Karpas-422 (cell line): ENCODE results near the gene PTPN13. TPM values are rescaled to one million over a fixed set of nuclear protein-coding genes. Genes with fewer than 3 reads are reported as not detected.

ENCODE experiments used
- DNase-seq: peaks from one replicate; pipeline ENCODE4 v3.0.0-alpha.2; 2015
- H2AFZ ChIP-seq: fragments of 200-600 bp; sonication (generic); 2 replicates; pipeline ENCODE4 v1.6.1; 2014; ENCODE audit warnings: antibody characterized with exemption, low read length, mixed read lengths
- H3K27ac ChIP-seq: fragments of 200-600 bp; sonication (generic); 2 replicates; pipeline ENCODE4 v1.5.1; 2014; ENCODE audit warnings: mild to moderate bottlenecking, low read length, moderate library complexity
- H3K27me3 ChIP-seq: fragments of 200-600 bp; sonication (generic); 2 replicates; pipeline ENCODE4 v1.6.1; 2014; ENCODE audit warnings: low read length, mixed read lengths
- H3K36me3 ChIP-seq: fragments of 200-600 bp; sonication (generic); 2 replicates; pipeline ENCODE4 v1.6.1; 2014; ENCODE audit warnings: low read length, mixed read lengths; ENCODE audit not compliant: insufficient read depth
- H3K4me1 ChIP-seq: fragments of 200-600 bp; sonication (generic); 2 replicates; pipeline ENCODE4 v1.6.1; 2014; ENCODE audit warnings: mild to moderate bottlenecking, low read length, mixed read lengths
- H3K4me2 ChIP-seq: fragments of 200-600 bp; sonication (generic); 2 replicates; pipeline ENCODE4 v1.6.1; 2014; ENCODE audit warnings: low read length, low read depth, mild to moderate bottlenecking; ENCODE audit not compliant: poor library complexity, severe bottlenecking
- H3K4me3 ChIP-seq: fragments of 200-600 bp; sonication (generic); 2 replicates; pipeline ENCODE4 v1.5.1; 2014; ENCODE audit warnings: mild to moderate bottlenecking, antibody characterized with exemption, low read length, mixed read lengths
- H3K79me2 ChIP-seq: fragments of 200-600 bp; sonication (generic); 2 replicates; pipeline ENCODE4 v1.6.1; 2014; ENCODE audit warnings: mild to moderate bottlenecking, low read length, mixed read lengths
- H3K9ac ChIP-seq: fragments of 200-600 bp; sonication (generic); 2 replicates; pipeline ENCODE4 v1.6.0; 2014; ENCODE audit warnings: low read length
- H3K9me2 ChIP-seq: fragments of 200-600 bp; sonication (generic), shearing (Covaris generic); replicated peaks from 2 replicates; pipeline ENCODE4 v1.6.0; 2014; ENCODE audit warnings: mild to moderate bottlenecking, low read length, moderate library complexity; ENCODE audit not compliant: insufficient read depth
- H3K9me3 ChIP-seq: fragments of 300-700, 200-600 bp; sonication (generic); 2 replicates; pipeline ENCODE4 v1.6.1; 2014; ENCODE audit warnings: low read length, mixed read lengths
- H4K20me1 ChIP-seq: fragments of 200-600 bp; sonication (generic); 2 replicates; pipeline ENCODE4 v1.6.1; 2014; ENCODE audit warnings: mild to moderate bottlenecking, antibody characterized with exemption, low read length, low read depth; ENCODE audit not compliant: insufficient read depth
- total RNA-seq: library from RNA; depleted of rRNA; stranded (reverse); fragments of >200 nt; shearing (Covaris generic); gene quantifications from 2 replicates; pipeline ENCODE4 v1.2.3, GENCODE V29; 2014; ENCODE audit warnings: low replicate concordance

Gene PTPN13
- total RNA-seq, 1 experiment from 2014 or later = not detected

DNA sequence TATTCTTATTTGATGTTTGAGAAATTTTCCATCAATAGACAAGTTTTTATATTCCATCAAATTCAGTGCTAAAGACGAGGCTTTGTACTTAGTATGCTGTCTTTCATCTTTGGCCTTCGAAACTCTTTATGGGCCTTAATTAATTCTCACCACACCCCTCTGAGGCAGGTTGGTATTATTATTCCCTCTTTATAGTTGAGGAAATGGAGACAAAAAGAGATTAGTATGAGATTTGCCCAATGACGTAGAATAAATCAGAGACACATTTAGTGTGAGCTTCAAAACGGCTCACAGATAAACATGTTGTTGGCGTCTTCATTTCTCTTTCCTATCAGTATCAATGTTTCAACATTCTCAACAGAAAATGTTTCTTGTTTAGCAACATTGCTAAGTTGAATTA lies 35.9 kb upstream of the PTPN13 start:
- Histone ChIP-seq H3K27me3 (no peaks in the 10 kb centered on the region), H3K4me3 (no peak overlapping the region), H3K4me1 (no peaks in the 10 kb centered on the region), H3K27ac (no peak overlapping the region), H3K9me2 (no peaks in the 10 kb centered on the region), H2AFZ (no peak overlapping the region), H3K79me2 (no peaks in the 10 kb centered on the region), H3K36me3 (no peaks in the 10 kb centered on the region), H3K9ac (no peak overlapping the region), H3K9me3 (no peaks in the 10 kb centered on the region), H4K20me1 (no peaks in the 10 kb centered on the region), H3K4me2 (no peak overlapping the region)
- no peak for DNase-seq

GRCh38 chr4:86558797-86559196 lies 35.3 kb upstream of the PTPN13 start:
- Histone ChIP-seq H3K9ac (no peak overlapping the region), H3K79me2 (no peaks in the 10 kb centered on the region), H3K4me1 (no peaks in the 10 kb centered on the region), H4K20me1 (no peaks in the 10 kb centered on the region), H3K27me3 (no peaks in the 10 kb centered on the region), H3K27ac (no peak overlapping the region), H3K9me3 (no peaks in the 10 kb centered on the region), H3K36me3 (no peaks in the 10 kb centered on the region), H3K4me3 (no peak overlapping the region), H3K9me2 (no peaks in the 10 kb centered on the region), H3K4me2 (no peak overlapping the region), H2AFZ (no peak overlapping the region)
- no peak for DNase-seq

- Histone ChIP-seq H3K36me3 (no peaks in the 10 kb centered on the region), H2AFZ (no peak overlapping the region), H3K9ac (no peak overlapping the region), H3K27me3 (no peaks in the 10 kb centered on the region), H3K9me2 (no peaks in the 10 kb centered on the region), H3K27ac (no peak overlapping the region), H3K4me2 (no peak overlapping the region), H3K79me2 (no peaks in the 10 kb centered on the region), H3K4me1 (no peaks in the 10 kb centered on the region), H4K20me1 (no peaks in the 10 kb centered on the region), H3K4me3 (no peak overlapping the region), H3K9me3 (no peaks in the 10 kb centered on the region)
- no peak for DNase-seq
Measured at GRCh38 chr4:86560447-86560846, 33.7 kb upstream of the PTPN13 start.

DNA sequence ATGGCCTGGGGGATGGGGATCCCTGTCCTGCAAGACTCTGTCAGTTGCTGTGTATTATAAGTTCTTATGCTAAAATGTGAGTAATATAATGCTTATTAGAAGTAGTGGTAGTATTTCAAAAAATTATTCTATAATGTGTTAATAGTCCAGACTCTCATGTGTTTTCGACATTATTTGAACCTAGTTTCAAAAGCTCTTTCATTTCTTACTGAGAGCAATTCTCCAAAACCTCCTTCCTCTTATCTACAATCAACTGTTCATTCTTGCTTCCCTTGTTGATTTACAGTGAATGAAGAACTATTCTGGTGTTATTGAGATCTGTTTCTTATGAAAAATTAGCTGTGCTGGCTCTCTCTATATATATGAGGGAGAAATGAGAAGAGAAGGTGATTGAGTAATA lies 32.9 kb upstream of the PTPN13 start:
- Histone ChIP-seq H3K4me3 (no peak overlapping the region), H3K27me3 (no peaks in the 10 kb centered on the region), H2AFZ (no peak overlapping the region), H3K9me2 (no peaks in the 10 kb centered on the region), H3K79me2 (no peaks in the 10 kb centered on the region), H3K36me3 (no peaks in the 10 kb centered on the region), H3K9ac (no peak overlapping the region), H3K4me1 (no peaks in the 10 kb centered on the region), H3K9me3 (no peaks in the 10 kb centered on the region), H3K27ac (no peak overlapping the region), H4K20me1 (no peaks in the 10 kb centered on the region), H3K4me2 (no peak overlapping the region)
- DNase-seq = no peak

DNA sequence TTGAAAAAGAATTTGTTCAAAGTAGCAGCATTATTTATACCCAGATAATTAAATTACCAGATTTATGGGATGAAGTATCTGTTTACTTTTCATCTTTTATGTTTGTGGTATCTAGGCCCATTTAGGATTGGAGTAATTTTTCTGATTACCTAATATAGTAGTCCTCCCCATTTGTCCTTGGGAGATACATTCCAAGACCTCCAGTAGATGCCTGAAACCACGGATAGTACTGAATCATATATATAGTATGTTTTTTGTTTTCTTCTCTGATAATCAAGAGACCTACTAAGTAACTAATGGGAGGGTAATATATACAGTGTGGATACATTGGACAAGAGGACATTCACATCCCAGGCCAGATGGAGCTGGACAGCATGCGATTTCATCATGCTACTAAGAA lies 30.7 kb upstream of the PTPN13 start:
- DNase-seq = no peak

DNA sequence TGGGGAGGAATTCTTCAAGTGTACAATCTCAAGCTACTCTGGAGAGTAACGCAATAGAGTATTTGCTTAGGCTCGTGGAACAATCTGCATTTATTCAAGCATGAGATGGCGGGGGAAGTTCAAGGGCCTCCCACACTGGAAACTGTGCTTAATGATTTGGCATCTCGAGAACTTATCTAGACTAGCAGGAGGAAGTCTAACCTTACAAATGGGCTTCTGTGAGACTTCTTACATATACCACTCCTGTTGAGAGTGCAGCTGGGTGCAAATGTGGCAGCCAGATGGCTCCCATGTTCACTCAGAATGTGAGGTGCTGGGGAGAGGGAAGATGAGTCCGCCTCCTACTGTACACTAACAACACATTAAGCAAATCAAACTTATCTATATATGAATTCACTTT lies 29.3 kb upstream of the PTPN13 start:
- Histone ChIP-seq H2AFZ (no peak overlapping the region), H3K4me3 (no peak overlapping the region), H3K9ac (no peak overlapping the region), H3K9me3 (no peaks in the 10 kb centered on the region), H3K79me2 (no peaks in the 10 kb centered on the region), H3K27me3 (no peaks in the 10 kb centered on the region), H3K4me1 (no peaks in the 10 kb centered on the region), H3K27ac (no peak overlapping the region), H3K9me2 (no peaks in the 10 kb centered on the region), H3K36me3 (no peaks in the 10 kb centered on the region), H3K4me2 (no peak overlapping the region), H4K20me1 (no peaks in the 10 kb centered on the region)
- DNase-seq = no peak

More for the DNA sequence above, 30.7 kb upstream of the PTPN13 start:
- Histone ChIP-seq H4K20me1 (no peaks in the 10 kb centered on the region), H3K9me3 (no peaks in the 10 kb centered on the region), H3K27ac (no peak overlapping the region), H3K27me3 (no peaks in the 10 kb centered on the region), H2AFZ (no peak overlapping the region), H3K4me3 (no peak overlapping the region), H3K36me3 (no peaks in the 10 kb centered on the region), H3K4me1 (no peaks in the 10 kb centered on the region), H3K4me2 (no peak overlapping the region), H3K79me2 (no peaks in the 10 kb centered on the region), H3K9ac (no peak overlapping the region), H3K9me2 (no peaks in the 10 kb centered on the region)

DNA sequence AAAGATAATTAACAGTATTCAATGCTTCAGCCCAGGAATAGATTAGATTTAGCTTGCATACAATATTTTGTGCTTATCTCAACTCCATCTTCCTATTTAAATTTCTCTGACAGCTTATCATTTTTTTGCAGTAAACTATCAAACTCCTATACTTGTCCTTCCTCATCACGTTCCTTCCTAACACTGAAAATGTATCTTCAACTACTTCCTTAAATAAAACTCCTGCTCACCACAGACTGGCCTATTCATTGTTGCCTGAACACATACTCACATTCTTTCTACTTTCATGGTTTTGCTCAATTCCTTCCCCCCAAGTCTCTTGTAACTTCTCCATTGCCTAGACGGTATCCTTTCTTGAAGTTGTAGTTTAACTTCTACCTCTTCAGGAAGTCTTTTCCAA lies 28.5 kb upstream of the PTPN13 start:
- Histone ChIP-seq H4K20me1 (no peaks in the 10 kb centered on the region), H3K9me3 (no peaks in the 10 kb centered on the region), H3K4me2 (no peak overlapping the region), H3K79me2 (no peaks in the 10 kb centered on the region), H3K27me3 (no peaks in the 10 kb centered on the region), H3K36me3 (no peaks in the 10 kb centered on the region), H2AFZ (no peak overlapping the region), H3K9ac (no peak overlapping the region), H3K4me3 (no peak overlapping the region), H3K4me1 (no peaks in the 10 kb centered on the region), H3K27ac (no peak overlapping the region), H3K9me2 (no peaks in the 10 kb centered on the region)
- DNase-seq = no peak

- no peak overlapping the region for H3K4me2 ChIP-seq
- no peaks in the 10 kb centered on the region for H3K79me2 ChIP-seq
- no peak overlapping the region for H3K4me3 ChIP-seq
- no peaks in the 10 kb centered on the region for H3K9me2 ChIP-seq
- no peaks in the 10 kb centered on the region for H3K36me3 ChIP-seq
- H3K27ac ChIP-seq = no peak overlapping the region
- no peaks in the 10 kb centered on the region for H4K20me1 ChIP-seq
- H3K27me3 ChIP-seq = no peaks in the 10 kb centered on the region
- H3K9me3 ChIP-seq = no peaks in the 10 kb centered on the region
- H3K4me1 ChIP-seq = no peaks in the 10 kb centered on the region
- H3K9ac ChIP-seq = no peak overlapping the region
- H2AFZ ChIP-seq = no peak overlapping the region
- no peak for DNase-seq
Measured at GRCh38 chr4:86569103-86569870, 24.8 kb upstream of the PTPN13 start.
